HG02885 (cell line): Measurements from ENCODE around the gene BAZ2B.
A peak's percentile ranks its signal among the peaks of the same experiment; 100 is the strongest.
"Not testable (repeated sequence)": the region's sequence is repeated elsewhere in the genome, so short reads cannot be mapped to it uniquely, and the experiment has no call there.

Experiments
- ATAC-seq: cut with Tn5 transposase; IDR thresholded peaks from one replicate; pipeline ENCODE4 v1.9.1; 2021; ENCODE audit warnings: mild to moderate bottlenecking; ENCODE audit not compliant: unreplicated experiment, poor library complexity

BAZ2B gene

GRCh38 chr2:159542101-159542500 is 74.2 kb downstream of the BAZ2B start:
- no peak for ATAC-seq

- no peak for ATAC-seq
Measured at GRCh38 chr2:159539701-159540100, 76.6 kb downstream of the BAZ2B start.

GRCh38 chr2:159538801-159539200 is 77.5 kb downstream of the BAZ2B start:
- ATAC-seq = no peak

- not testable (repeated sequence) for ATAC-seq
Measured at GRCh38 chr2:159535261-159535660, 81.1 kb downstream of the BAZ2B start.

- no peak for ATAC-seq
Measured at GRCh38 chr2:159531475-159531874, 84.9 kb downstream of the BAZ2B start.

- no peak for ATAC-seq
Measured at GRCh38 chr2:159526433-159526832, 89.9 kb downstream of the BAZ2B start.

- ATAC-seq = no peak
Measured at GRCh38 chr2:159525012-159525411, 91.3 kb downstream of the BAZ2B start.

- ATAC-seq = no peak
Measured at GRCh38 chr2:159521272-159521671, 95.1 kb downstream of the BAZ2B start.

- ATAC-seq = no peak
Measured at GRCh38 chr2:159518321-159519005, 97.9 kb downstream of the BAZ2B start.

- peak; percentile 91 for ATAC-seq
Measured at GRCh38 chr2:159516241-159516758, 100.0 kb downstream of the BAZ2B start.

GRCh38 chr2:159515441-159515840 is 100.9 kb downstream of the BAZ2B start:
- no peak for ATAC-seq

- ATAC-seq = no peak
Measured at GRCh38 chr2:159513745-159514144, 102.6 kb downstream of the BAZ2B start.

GRCh38 chr2:159508140-159508539 is 108.2 kb downstream of the BAZ2B start:
- no peak for ATAC-seq

GRCh38 chr2:159506764-159507440 is 109.4 kb downstream of the BAZ2B start:
- no peak for ATAC-seq

- ATAC-seq = no peak
Measured at GRCh38 chr2:159506202-159506601, 110.1 kb downstream of the BAZ2B start.

- ATAC-seq = no peak
Measured at GRCh38 chr2:159505196-159505595, 111.2 kb downstream of the BAZ2B start.

- no peak for ATAC-seq
Measured at GRCh38 chr2:159501743-159502142, 114.6 kb downstream of the BAZ2B start.

GRCh38 chr2:159497847-159498246 is 118.5 kb downstream of the BAZ2B start:
- no peak for ATAC-seq

- ATAC-seq = no peak
Measured at GRCh38 chr2:159497256-159497655, 119.1 kb downstream of the BAZ2B start.

GRCh38 chr2:159489476-159489875 is 126.9 kb downstream of the BAZ2B start:
- no peak for ATAC-seq

- no peak for ATAC-seq
Measured at GRCh38 chr2:159484532-159484931, 131.8 kb downstream of the BAZ2B start.

GRCh38 chr2:159476329-159476728 is 140.0 kb downstream of the BAZ2B start:
- no peak for ATAC-seq
